ENCODE data around the gene CD27.

DNA sequence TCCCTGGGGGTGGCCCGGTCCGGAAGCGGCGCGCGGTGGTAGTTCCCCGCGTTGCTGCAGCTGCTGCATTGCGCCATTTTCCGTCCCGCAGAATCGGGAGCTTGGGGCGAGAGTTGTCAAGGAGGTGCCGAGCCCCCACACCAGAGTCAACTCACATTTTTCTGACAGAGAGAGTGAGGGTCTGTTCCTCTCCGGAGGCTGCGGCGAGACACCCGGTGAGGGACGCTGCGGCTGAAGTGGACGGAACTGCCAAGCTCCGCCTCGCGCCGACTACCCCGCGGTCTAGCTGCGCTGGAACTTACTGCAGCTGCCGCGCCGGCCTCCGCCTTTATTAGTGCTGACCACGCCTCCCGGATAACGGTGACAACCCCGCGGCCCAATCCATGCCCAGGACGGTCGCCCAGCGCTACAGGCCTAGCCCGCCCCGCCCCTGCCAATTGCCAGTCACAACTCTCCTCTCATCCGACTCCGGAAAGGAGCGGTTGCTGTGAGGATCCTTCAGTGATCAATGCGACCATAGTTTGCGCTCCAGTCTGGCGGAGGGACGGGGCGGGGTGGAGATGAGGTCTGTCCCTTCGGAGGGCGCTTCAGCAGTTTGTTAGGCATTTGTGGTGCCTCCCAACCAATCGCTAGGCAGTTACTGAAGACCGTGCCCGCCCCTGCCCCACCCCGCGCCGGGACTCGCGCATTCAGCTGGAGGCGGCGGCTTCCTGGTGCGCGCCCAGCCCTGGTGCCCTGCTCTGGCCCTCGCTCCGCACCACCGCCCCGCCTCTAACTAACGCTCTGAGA is 25.8 kb downstream of the CD27 start, which contains the start of gene VAMP1:
- TF ChIP-seq, protein P1, sequence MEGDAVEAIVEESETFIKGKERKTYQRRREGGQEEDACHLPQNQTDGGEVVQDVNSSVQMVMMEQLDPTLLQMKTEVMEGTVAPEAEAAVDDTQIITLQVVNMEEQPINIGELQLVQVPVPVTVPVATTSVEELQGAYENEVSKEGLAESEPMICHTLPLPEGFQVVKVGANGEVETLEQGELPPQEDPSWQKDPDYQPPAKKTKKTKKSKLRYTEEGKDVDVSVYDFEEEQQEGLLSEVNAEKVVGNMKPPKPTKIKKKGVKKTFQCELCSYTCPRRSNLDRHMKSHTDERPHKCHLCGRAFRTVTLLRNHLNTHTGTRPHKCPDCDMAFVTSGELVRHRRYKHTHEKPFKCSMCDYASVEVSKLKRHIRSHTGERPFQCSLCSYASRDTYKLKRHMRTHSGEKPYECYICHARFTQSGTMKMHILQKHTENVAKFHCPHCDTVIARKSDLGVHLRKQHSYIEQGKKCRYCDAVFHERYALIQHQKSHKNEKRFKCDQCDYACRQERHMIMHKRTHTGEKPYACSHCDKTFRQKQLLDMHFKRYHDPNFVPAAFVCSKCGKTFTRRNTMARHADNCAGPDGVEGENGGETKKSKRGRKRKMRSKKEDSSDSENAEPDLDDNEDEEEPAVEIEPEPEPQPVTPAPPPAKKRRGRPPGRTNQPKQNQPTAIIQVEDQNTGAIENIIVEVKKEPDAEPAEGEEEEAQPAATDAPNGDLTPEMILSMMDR (IDR thresholded peaks at IDR 0.05), result no peak
- TF ChIP-seq EZH2 (IDR thresholded peaks at IDR 0.05) (no peak), EZH2phosphoT487 (IDR thresholded peaks at IDR 0.05) (no peak)
